ENCODE measurements around the gene OCA2.

The OCA2 gene

DNA sequence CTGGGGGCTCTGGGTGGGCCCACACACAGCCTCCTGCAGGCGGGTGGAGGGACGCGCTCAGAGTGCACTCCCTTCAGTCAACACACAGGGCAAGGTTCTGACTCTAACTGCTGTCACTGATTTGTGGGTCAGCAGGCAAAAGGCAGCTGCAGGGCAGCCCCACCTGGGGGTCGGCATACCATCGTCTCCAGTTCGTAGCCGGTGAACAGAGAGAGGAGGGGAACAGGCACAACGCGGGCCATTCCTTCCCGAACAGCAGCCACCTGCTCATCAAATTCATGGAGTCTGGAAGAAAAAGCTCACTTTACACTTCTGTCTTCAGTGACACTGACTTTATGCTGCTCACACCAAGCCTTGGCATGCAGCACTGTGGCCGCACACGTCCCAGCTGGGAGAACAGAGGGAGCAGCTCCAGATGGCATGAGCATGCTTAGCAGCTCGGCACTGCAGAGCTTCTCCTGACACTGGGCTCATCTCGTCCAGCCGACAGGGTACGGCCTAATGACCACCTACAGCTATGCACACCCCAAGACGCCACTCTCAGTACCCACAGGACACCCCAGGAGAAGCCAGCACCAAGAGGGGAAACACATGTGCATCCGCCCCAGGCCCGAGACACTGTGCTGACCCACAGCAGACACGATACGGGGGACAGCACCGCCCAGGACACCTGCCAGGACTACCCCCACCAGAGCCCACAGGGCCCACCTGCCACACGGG, 14.4 kb upstream of the OCA2 start:
- Histone ChIP-seq H3K36me3 (ENCODE audit: insufficient read depth, insufficient read length, low read length) (peaks cover 65% of the 10 kb centered on the region), H3K9ac (ENCODE audit: insufficient read length, low read depth) (no peak overlapping the region), H3K9me3 (ENCODE audit: insufficient read depth, low read length) (no peaks in the 10 kb centered on the region), H3K27me3 (ENCODE audit: insufficient read depth, insufficient read length) (no peaks in the 10 kb centered on the region), H3K4me1 (ENCODE audit: insufficient read depth, insufficient read length) (peaks cover 2% of the 10 kb centered on the region), H3K4me3 (ENCODE audit: insufficient read length, low read depth) (no peak overlapping the region)
- no peak for TF ChIP-seq SUZ12 (IDR thresholded peaks at IDR 0.05; ENCODE audit: extremely low read depth, insufficient read depth, insufficient read length)
- TF ChIP-seq ZNF274 (IDR thresholded peaks at IDR 0.05; ENCODE audit: low read depth, low read length): no peak
- TF ChIP-seq YY1 (IDR thresholded peaks at IDR 0.05; ENCODE audit: insufficient read depth, insufficient read length): no peak
- DNase-seq (ENCODE audit: low read depth, low spot score): no peak

DNA sequence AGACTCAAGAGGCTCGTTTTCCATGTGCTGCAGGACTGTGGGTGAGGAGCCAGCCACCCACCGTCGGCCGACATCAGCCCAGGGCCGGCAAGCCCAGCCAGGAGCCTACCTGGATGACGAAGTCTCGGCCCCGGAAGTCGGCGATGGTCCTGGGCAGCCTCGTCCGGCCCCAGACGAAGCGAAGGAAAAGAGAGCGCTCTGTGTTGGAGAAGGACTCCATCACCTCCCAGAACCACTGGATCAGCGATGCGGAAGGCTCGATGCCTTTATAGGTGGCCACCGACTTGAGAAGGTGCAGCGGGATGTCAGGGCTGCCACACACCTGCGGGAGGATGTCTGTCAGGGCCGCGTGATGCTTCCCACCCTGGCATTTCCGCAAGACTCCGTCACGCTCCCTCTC, 13.8 kb upstream of the OCA2 start:
- H3K4me1 ChIP-seq (ENCODE audit: insufficient read depth, insufficient read length): peaks cover 2% of the 10 kb centered on the region
- H3K9me3 ChIP-seq (ENCODE audit: insufficient read depth, low read length): no peaks in the 10 kb centered on the region

GRCh38 chr15:28112101-28112760, 13.1 kb upstream of the OCA2 start:
- DNase-seq (ENCODE audit: low read depth, low spot score): no peak
- peaks cover 9% of the 10 kb centered on the region for H3K27me3 ChIP-seq (ENCODE audit: insufficient read depth, insufficient read length)
- TF ChIP-seq ZNF274 (IDR thresholded peaks at IDR 0.05; ENCODE audit: low read depth, low read length): no peak
- no peak for TF ChIP-seq SUZ12 (IDR thresholded peaks at IDR 0.05; ENCODE audit: extremely low read depth, insufficient read depth, insufficient read length)
- no peak for TF ChIP-seq YY1 (IDR thresholded peaks at IDR 0.05; ENCODE audit: insufficient read depth, insufficient read length)
- no peak overlapping the region for H3K4me3 ChIP-seq (ENCODE audit: insufficient read length, low read depth)
- H3K9ac ChIP-seq (ENCODE audit: insufficient read length, low read depth): no peak overlapping the region
- no peaks in the 10 kb centered on the region for H3K4me1 ChIP-seq (ENCODE audit: insufficient read depth, insufficient read length)
- H3K9me3 ChIP-seq (ENCODE audit: insufficient read depth, low read length): no peaks in the 10 kb centered on the region
- peaks cover 53% of the 10 kb centered on the region for H3K36me3 ChIP-seq (ENCODE audit: insufficient read depth, insufficient read length, low read length)

More for the DNA sequence above, 13.8 kb upstream of the OCA2 start:
- Histone ChIP-seq H3K9ac (ENCODE audit: insufficient read length, low read depth) (no peak overlapping the region), H3K4me3 (ENCODE audit: insufficient read length, low read depth) (no peak overlapping the region), H3K27me3 (ENCODE audit: insufficient read depth, insufficient read length) (peaks cover 2% of the 10 kb centered on the region), H3K36me3 (ENCODE audit: insufficient read depth, insufficient read length, low read length) (peaks cover 61% of the 10 kb centered on the region)
- TF ChIP-seq SUZ12 (IDR thresholded peaks at IDR 0.05; ENCODE audit: extremely low read depth, insufficient read depth, insufficient read length): no peak
- no peak for TF ChIP-seq ZNF274 (IDR thresholded peaks at IDR 0.05; ENCODE audit: low read depth, low read length)
- no peak for TF ChIP-seq YY1 (IDR thresholded peaks at IDR 0.05; ENCODE audit: insufficient read depth, insufficient read length)
- DNase-seq (ENCODE audit: low read depth, low spot score): no peak

GRCh38 chr15:28111543-28111942, 12.4 kb upstream of the OCA2 start:
- Histone ChIP-seq H3K9ac (ENCODE audit: insufficient read length, low read depth) (no peak overlapping the region), H3K9me3 (ENCODE audit: insufficient read depth, low read length) (no peaks in the 10 kb centered on the region), H3K36me3 (ENCODE audit: insufficient read depth, insufficient read length, low read length) (peaks cover 46% of the 10 kb centered on the region), H3K4me3 (ENCODE audit: insufficient read length, low read depth) (no peak overlapping the region), H3K27me3 (ENCODE audit: insufficient read depth, insufficient read length) (peaks cover 16% of the 10 kb centered on the region), H3K4me1 (ENCODE audit: insufficient read depth, insufficient read length) (no peaks in the 10 kb centered on the region)
- DNase-seq (ENCODE audit: low read depth, low spot score): no peak
- TF ChIP-seq YY1 (IDR thresholded peaks at IDR 0.05; ENCODE audit: insufficient read depth, insufficient read length) (no peak), SUZ12 (IDR thresholded peaks at IDR 0.05; ENCODE audit: extremely low read depth, insufficient read depth, insufficient read length) (no peak), ZNF274 (IDR thresholded peaks at IDR 0.05; ENCODE audit: low read depth, low read length) (no peak)

DNA sequence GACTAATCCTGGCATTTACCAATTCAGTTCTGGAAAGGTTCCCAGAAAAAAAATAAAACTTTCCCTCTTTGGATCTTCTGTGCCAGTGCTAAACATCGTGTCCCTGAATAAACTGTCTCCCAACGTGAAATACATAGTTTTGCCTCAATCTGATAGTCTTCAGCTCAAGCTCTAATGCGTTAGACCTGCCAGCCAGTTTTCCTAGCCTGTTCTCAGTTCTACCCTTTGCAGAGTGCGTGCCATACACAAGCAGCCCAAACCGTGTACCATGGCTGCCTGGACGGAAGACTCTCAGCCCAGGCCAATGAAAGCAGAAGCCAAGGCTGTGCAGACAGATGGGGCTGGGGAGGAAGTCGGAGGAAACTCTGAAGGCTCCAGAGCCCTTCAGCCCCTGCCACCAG, 11.4 kb upstream of the OCA2 start:
- no peak for DNase-seq (ENCODE audit: low read depth, low spot score)
- H3K9me3 ChIP-seq (ENCODE audit: insufficient read depth, low read length): no peaks in the 10 kb centered on the region
- no peak for TF ChIP-seq YY1 (IDR thresholded peaks at IDR 0.05; ENCODE audit: insufficient read depth, insufficient read length)
- no peak for TF ChIP-seq ZNF274 (IDR thresholded peaks at IDR 0.05; ENCODE audit: low read depth, low read length)
- no peak for TF ChIP-seq SUZ12 (IDR thresholded peaks at IDR 0.05; ENCODE audit: extremely low read depth, insufficient read depth, insufficient read length)
- no peak overlapping the region for H3K4me3 ChIP-seq (ENCODE audit: insufficient read length, low read depth)
- no peak overlapping the region for H3K9ac ChIP-seq (ENCODE audit: insufficient read length, low read depth)
- peaks cover 43% of the 10 kb centered on the region for H3K36me3 ChIP-seq (ENCODE audit: insufficient read depth, insufficient read length, low read length)
- H3K4me1 ChIP-seq (ENCODE audit: insufficient read depth, insufficient read length): no peaks in the 10 kb centered on the region
- H3K27me3 ChIP-seq (ENCODE audit: insufficient read depth, insufficient read length): peaks cover 27% of the 10 kb centered on the region

DNA sequence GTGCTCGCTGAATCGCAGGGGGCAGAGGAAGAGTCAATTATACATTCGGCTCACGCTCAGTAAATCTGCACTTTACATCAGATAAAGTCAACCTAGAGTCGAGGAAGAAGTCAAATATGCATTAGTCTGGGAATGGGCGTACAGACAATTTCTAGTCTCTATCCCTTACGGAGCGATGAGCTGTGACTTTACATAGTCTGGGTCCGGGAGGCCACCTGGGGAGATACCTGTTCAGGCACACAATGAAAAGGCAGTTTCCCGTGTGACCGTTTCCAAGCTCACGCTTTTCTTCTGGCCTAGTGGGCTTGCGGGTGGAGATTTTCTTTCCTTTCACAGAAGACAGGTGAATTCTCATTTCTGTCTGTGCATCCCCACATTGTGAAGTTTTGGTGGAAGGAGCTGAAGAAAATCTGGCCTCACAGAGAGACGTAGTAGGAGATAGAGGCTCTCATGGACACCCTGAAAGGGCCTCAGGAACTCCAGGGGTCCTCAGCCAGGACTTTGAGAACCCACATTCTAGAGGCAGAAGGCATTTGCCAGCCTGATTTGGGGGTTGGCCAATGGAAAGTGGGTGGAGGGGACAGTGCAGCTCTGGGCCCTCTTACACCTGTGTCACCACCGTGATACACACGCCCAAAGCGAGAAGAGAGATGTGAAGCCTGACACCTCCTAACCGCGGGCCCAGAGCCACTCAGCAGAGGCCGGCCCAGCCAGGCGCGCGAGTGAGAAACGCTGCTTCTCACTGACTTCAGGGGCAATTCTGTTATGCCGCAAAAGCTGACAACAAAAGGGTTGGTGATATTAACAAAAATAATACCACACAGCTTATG, 10.7 kb upstream of the OCA2 start:
- TF ChIP-seq SUZ12 (IDR thresholded peaks at IDR 0.05; ENCODE audit: extremely low read depth, insufficient read depth, insufficient read length) (no peak), ZNF274 (IDR thresholded peaks at IDR 0.05; ENCODE audit: low read depth, low read length) (no peak), YY1 (IDR thresholded peaks at IDR 0.05; ENCODE audit: insufficient read depth, insufficient read length) (no peak)

DNA sequence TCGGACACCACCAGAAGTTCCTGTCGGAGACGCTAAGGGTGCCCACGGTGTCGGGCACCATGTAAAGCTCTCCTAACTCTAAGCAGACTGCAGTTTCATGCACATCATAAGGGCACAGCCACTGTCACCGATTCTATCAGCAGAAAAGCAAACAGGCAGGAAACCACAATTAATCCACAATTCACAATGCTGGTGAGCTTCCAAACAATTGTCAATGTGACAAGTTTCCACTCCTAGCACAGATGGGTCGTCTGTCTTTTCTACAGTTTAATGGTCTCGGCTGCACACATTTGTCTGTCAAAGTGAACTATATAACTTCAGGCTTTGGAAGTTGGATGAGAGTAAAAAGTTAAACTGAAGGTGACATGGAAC, 8.8 kb upstream of the OCA2 start:
- no peak for DNase-seq (ENCODE audit: low read depth, low spot score)
- peak overlapping the region; percentile 46 for H3K9ac ChIP-seq (ENCODE audit: insufficient read length, low read depth)
- peak overlapping the region; percentile 41 for H3K4me3 ChIP-seq (ENCODE audit: insufficient read length, low read depth)

More for the DNA sequence above, 10.7 kb upstream of the OCA2 start:
- no peak for DNase-seq (ENCODE audit: low read depth, low spot score)
- H3K9me3 ChIP-seq (ENCODE audit: insufficient read depth, low read length): no peaks in the 10 kb centered on the region
- H3K4me3 ChIP-seq (ENCODE audit: insufficient read length, low read depth): no peak overlapping the region
- peaks cover 29% of the 10 kb centered on the region for H3K27me3 ChIP-seq (ENCODE audit: insufficient read depth, insufficient read length)
- H3K4me1 ChIP-seq (ENCODE audit: insufficient read depth, insufficient read length): peaks cover under 1% of the 10 kb centered on the region
- peaks cover 42% of the 10 kb centered on the region for H3K36me3 ChIP-seq (ENCODE audit: insufficient read depth, insufficient read length, low read length)
- no peak overlapping the region for H3K9ac ChIP-seq (ENCODE audit: insufficient read length, low read depth)

More for the DNA sequence above, 8.8 kb upstream of the OCA2 start:
- Histone ChIP-seq H3K36me3 (ENCODE audit: insufficient read depth, insufficient read length, low read length) (peaks cover 23% of the 10 kb centered on the region), H3K4me1 (ENCODE audit: insufficient read depth, insufficient read length) (peaks cover 3% of the 10 kb centered on the region), H3K27me3 (ENCODE audit: insufficient read depth, insufficient read length) (peaks cover 29% of the 10 kb centered on the region), H3K9me3 (ENCODE audit: insufficient read depth, low read length) (no peaks in the 10 kb centered on the region)
- TF ChIP-seq ZNF274 (IDR thresholded peaks at IDR 0.05; ENCODE audit: low read depth, low read length) (no peak), SUZ12 (IDR thresholded peaks at IDR 0.05; ENCODE audit: extremely low read depth, insufficient read depth, insufficient read length) (no peak), YY1 (IDR thresholded peaks at IDR 0.05; ENCODE audit: insufficient read depth, insufficient read length) (no peak)

Data from NT2/D1 (cell line).